Upper lobe of right lung (tissue), 1 donor: ENCODE results near the gene MYO1F. TPM values are rescaled to one million over a fixed set of nuclear protein-coding genes. Genes with fewer than 3 reads are reported as not detected.
A peak's percentile ranks its signal among the peaks of the same experiment; 100 is the strongest.

Experiments
- ATAC-seq: fragments of 200-7000 bp; cut with Tn5 transposase; one replicate; pipeline ENCODE4 v1.9.1; 2020; ENCODE audit warnings: mild to moderate bottlenecking, moderate library complexity
- DNase-seq: peaks from one replicate; pipeline ENCODE4 v3.0.0-alpha.2; 2020
- H3K27ac ChIP-seq: fragments of 200-600 bp; one replicate; pipeline ENCODE4 v1.8.0; 2022
- H3K27me3 ChIP-seq: fragments of 200-600 bp; one replicate; pipeline ENCODE4 v1.8.0; 2022; ENCODE audit warnings: mild to moderate bottlenecking
- H3K36me3 ChIP-seq: fragments of 200-600 bp; one replicate; pipeline ENCODE4 v1.8.0; 2022
- H3K4me1 ChIP-seq: fragments of 200-600 bp; one replicate; pipeline ENCODE4 v1.8.0; 2022
- H3K4me3 ChIP-seq: fragments of 200-600 bp; one replicate; pipeline ENCODE4 v1.8.0; 2022; ENCODE audit warnings: mild to moderate bottlenecking
- H3K9me3 ChIP-seq: fragments of 200-600 bp; one replicate; pipeline ENCODE4 v1.8.0; 2022
- intact Hi-C: fragments of 100-400 bp; cut with DNase I; formaldehyde crosslinking; loops from one replicate; pipeline ENCODE4 v1.11.0; 2022
- total RNA-seq: library from RNA; stranded (reverse); fragmentation: NEBNext Ultra II Directional; extraction: Animal tissue kit (Norgen Biotek cat#: 25700); gene quantifications from one replicate; pipeline ENCODE4 v1.2.1, GENCODE V29; 2021
- TF ChIP-seq, protein P1 (sequence below): fragments of 200-600 bp; IDR thresholded peaks from one replicate; pipeline ENCODE4 v1.8.0; 2022; ENCODE audit warnings: antibody characterized with exemption
- donor health status: DM: no; HTN: yes; CAD: no; lungs with severe emphysema.

Gene MYO1F
- total RNA-seq, 1 donor from 2014 or later = 106 TPM

DNA sequence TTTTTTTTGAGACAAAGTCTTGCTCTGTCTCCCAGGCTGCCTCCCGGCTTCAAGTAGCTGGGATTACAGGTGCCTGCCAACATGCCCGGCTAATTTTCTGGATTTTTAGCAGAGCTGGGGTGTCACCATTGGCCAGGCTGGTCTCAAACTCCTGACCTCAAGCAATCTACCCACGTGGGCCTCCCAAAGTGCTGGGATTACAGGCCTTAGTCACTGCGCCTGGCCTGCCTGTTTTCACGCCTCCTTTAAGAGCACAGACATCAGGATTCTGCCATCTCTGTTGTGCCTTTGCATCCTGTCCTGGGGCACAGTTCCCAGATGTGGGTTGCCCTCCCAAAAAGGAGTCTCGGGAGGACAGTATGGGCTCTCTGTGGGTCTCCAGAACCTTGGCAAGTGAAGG is 72.3 kb downstream of the MYO1F start:
- TF ChIP-seq, protein P1, sequence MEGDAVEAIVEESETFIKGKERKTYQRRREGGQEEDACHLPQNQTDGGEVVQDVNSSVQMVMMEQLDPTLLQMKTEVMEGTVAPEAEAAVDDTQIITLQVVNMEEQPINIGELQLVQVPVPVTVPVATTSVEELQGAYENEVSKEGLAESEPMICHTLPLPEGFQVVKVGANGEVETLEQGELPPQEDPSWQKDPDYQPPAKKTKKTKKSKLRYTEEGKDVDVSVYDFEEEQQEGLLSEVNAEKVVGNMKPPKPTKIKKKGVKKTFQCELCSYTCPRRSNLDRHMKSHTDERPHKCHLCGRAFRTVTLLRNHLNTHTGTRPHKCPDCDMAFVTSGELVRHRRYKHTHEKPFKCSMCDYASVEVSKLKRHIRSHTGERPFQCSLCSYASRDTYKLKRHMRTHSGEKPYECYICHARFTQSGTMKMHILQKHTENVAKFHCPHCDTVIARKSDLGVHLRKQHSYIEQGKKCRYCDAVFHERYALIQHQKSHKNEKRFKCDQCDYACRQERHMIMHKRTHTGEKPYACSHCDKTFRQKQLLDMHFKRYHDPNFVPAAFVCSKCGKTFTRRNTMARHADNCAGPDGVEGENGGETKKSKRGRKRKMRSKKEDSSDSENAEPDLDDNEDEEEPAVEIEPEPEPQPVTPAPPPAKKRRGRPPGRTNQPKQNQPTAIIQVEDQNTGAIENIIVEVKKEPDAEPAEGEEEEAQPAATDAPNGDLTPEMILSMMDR = no peak
- no peak for DNase-seq
- Histone ChIP-seq H3K36me3 (no peaks in the 10 kb centered on the region), H3K9me3 (no peaks in the 10 kb centered on the region), H3K27ac (no peak overlapping the region), H3K4me1 (peaks cover 13% of the 10 kb centered on the region), H3K27me3 (no peaks in the 10 kb centered on the region), H3K4me3 (no peak overlapping the region)
- intact Hi-C loops = no loop called here
- no peak for ATAC-seq

DNA sequence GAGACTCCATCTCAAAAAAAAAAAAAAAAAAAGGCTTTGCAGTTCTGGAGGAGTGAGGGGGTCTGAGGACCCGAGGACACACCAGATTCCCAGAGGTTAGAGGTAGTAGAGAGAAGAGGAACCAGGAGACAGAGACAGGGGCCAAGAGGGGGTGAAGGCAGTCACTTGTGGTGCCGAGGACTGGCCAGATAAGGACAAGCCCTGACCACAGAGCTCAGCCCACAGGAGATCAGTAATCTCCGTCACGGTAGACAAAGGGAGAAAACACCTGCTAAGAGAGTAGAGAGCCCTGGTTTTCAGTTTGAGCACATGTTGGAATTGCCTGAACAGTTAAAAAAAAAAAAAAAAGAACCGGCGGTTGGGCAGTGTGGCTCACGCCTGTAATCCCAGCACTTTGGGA is 73.1 kb downstream of the MYO1F start:
- H3K27me3 ChIP-seq = no peaks in the 10 kb centered on the region
- H3K4me3 ChIP-seq = no peak overlapping the region
- H3K36me3 ChIP-seq = no peaks in the 10 kb centered on the region
- ATAC-seq (no peak), DNase-seq (no peak)
- intact Hi-C loops = no loop called here
- TF ChIP-seq, protein P1 = no peak
- H3K27ac ChIP-seq = no peak overlapping the region
- H3K9me3 ChIP-seq = no peaks in the 10 kb centered on the region
- peaks cover 13% of the 10 kb centered on the region for H3K4me1 ChIP-seq

DNA sequence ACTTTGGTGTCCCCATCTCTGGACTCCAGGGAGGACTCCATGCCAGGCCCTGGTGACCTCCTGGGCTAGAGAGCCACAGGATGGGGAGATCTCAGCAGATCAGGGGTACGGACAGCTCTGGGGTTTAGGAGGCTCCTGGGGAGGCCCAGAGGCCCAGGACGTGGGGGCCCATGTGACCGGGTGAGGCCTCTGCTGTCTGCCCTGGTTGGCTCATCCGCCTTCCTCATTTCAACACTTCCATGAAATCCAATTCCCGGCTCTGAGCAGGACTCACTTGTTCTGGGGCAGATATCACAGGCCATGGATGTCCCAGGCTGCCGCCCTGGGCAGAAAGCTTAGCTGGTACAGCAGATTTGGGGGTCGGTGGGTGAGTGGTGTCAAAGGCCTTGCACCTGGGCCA is 73.7 kb downstream of the MYO1F start:
- TF ChIP-seq, protein P1 = no peak
- H3K4me1 ChIP-seq = peaks cover 13% of the 10 kb centered on the region
- no peak overlapping the region for H3K4me3 ChIP-seq
- H3K9me3 ChIP-seq = no peaks in the 10 kb centered on the region
- intact Hi-C loops = no loop called here
- ATAC-seq (peak; percentile 35), DNase-seq (no peak)
- no peak overlapping the region for H3K27ac ChIP-seq
- H3K27me3 ChIP-seq = no peaks in the 10 kb centered on the region
- H3K36me3 ChIP-seq = no peaks in the 10 kb centered on the region

DNA sequence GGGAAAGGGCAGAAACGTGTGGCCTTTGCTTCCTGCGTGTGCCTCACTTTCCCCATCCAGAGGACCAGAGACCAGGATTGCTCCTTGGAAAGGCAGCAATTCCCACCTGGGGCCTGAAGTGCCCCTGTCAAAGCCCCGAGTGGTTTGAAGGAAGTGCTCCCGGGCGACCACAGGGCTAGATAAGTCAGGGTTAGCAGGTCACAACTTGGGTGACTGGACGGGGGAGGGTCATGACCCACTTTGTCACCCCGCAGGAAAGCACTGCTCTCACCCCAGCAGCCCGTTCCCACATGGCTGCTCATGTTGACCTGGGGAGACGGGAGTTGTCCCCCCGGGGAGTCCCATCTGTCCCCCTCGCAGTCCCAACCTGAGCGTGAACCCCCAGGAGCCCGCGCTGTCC is 75.3 kb downstream of the MYO1F start:
- peaks cover 13% of the 10 kb centered on the region for H3K4me1 ChIP-seq
- no peaks in the 10 kb centered on the region for H3K27me3 ChIP-seq
- H3K27ac ChIP-seq = no peak overlapping the region
- H3K36me3 ChIP-seq = no peaks in the 10 kb centered on the region
- TF ChIP-seq, protein P1 = no peak
- no peaks in the 10 kb centered on the region for H3K9me3 ChIP-seq
- intact Hi-C loops = no loop called here
- ATAC-seq (peak; percentile 2), DNase-seq (no peak)
- peak overlapping the region; percentile 36 for H3K4me3 ChIP-seq

DNA sequence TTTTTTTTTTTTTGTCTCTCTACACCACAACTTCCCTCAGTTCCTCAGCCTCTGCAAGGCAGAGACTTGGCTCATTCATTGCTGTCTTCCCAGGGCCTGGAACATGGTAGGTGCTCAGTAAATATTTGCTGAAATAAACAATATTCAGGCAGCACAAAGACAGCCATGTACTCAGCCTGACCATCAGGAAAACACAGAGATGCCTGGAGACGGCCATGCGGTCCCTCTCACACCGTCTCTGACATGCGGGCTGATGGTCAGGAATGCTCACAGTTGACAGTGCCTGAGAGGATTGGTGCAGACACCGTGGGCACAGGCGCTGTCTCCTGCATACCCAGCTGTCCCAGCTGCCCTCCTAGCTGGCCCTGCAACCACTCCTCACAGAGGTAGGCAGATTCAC is 75.7 kb downstream of the MYO1F start:
- Histone ChIP-seq H3K27me3 (no peaks in the 10 kb centered on the region), H3K36me3 (no peaks in the 10 kb centered on the region), H3K4me3 (peak overlapping the region; percentile 36), H3K9me3 (no peaks in the 10 kb centered on the region), H3K27ac (no peak overlapping the region), H3K4me1 (peaks cover 13% of the 10 kb centered on the region)
- intact Hi-C loops = no loop called here
- DNase-seq (no peak), ATAC-seq (no peak)
- TF ChIP-seq, protein P1 = no peak

DNA sequence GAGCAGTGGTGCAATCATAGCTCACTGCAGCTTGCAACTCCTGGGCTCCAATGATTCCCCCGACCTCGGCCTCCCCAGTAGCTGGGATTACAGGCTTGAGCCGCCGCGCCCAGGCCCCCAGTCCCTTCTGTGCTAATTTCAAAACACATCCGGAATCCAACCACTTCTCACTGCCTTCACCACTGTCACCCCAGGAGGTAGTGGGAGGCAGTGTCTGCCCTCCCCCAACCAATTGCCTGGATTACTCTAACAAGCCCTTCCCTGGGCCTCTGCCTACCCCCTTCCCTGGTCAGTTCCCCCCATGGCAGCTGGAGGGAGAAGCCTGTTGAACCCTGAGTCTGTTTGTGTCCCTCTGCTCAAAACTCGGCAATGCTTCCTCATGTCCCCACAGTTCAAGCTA is 77.1 kb downstream of the MYO1F start:
- no peaks in the 10 kb centered on the region for H3K36me3 ChIP-seq
- H3K4me3 ChIP-seq = peak overlapping the region; percentile 1
- no peaks in the 10 kb centered on the region for H3K27me3 ChIP-seq
- no peak overlapping the region for H3K27ac ChIP-seq
- TF ChIP-seq, protein P1 = no peak
- intact Hi-C loops = no loop called here
- no peak for DNase-seq
- H3K9me3 ChIP-seq = no peaks in the 10 kb centered on the region
- ATAC-seq = peak; percentile 80
- peaks cover under 1% of the 10 kb centered on the region for H3K4me1 ChIP-seq
